ENCODE results near the gene PWWP2B.
"Not testable (repeated sequence)": the region's sequence is repeated elsewhere in the genome, so short reads cannot be mapped to it uniquely, and the experiment has no call there.

Gene PWWP2B

DNA sequence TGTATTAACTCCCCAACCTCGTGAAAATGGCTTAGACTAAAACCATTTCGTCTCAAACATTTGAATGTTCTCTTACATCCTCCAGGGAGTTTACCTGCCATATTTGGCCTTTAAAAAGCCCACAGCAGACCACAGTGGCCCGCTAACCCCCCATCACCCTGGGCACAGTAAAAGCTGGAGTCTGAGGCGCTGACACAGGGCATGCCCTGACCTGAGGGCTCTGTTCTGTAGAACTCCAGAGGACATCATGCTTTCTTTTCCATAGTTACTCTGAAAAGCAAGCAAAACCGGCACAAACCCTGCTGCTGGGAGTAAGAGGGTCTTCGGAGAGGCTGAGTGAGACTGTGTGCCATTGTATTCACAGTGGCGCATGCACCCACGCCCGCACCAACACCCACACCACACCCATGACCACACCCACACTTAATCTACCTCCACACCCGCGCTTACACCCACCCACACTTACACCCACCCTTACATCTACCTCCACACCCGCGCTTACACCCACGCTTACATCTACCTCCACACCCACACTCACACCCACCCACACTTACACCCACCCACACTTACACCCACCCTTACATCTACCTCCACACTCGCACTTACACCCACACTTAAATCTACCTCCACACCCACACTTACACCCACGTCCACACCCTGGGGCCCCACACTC is 32.9 kb upstream of the PWWP2B start:
- DNase-seq (ENCODE audit: low read depth): no peak

DNA sequence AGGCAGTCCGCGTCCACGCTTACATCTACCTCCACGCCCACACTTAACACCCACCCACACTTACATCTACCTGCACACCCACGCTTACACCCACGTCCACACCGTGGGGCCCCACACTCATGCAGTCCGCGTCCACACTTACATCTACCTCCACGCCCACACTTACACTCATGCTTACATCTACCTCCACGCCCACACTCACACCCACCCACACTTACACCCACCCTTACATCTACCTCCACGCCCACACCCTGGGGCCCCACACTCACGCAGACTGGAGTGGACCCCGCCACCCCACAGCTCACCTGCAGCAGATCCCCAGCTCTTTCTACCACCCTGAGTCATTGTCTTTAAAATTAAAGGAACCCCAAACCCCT is 32.4 kb upstream of the PWWP2B start:
- DNase-seq (ENCODE audit: low read depth): no peak

DNA sequence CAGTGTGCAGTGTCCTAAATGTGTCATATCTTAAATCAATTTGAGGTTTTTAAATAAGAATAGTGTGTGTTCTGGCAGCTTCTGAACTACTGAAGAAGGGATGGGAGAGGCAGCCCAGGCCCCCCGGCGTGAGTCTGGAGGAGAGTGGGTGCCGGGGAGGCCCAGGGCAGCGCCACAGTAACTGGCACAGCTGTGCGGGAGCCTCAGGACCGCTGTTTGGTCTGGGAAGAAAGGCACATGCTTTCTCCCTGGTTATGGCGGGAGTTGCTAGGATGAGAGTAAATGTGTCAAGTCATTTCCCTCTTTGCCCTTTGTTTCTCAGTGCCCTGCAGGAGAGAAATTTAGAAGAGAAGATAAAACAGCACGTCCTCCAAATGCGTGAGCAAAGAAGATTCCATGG is 31.9 kb upstream of the PWWP2B start:
- DNase-seq (ENCODE audit: low read depth): no peak

DNA sequence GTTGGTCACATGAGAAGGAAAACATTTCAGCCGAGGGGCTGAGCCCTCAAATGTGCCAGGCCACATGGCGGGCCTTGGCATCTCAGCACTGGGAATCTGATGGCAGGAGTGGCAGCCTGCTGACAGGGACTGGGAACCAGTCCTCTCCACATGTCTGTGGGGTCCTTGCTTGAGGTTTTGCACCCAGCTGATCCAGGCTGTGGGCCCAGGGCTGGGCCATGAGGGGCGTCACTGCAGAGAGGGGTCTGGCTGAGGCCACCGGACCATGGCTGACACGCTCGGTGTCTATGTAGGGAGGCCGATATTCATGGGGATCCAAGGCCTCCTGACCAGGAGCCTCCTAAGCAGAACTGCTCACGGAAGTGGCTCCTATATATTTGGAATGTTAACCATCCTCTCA is 31.0 kb upstream of the PWWP2B start:
- DNase-seq (ENCODE audit: low read depth): no peak

DNA sequence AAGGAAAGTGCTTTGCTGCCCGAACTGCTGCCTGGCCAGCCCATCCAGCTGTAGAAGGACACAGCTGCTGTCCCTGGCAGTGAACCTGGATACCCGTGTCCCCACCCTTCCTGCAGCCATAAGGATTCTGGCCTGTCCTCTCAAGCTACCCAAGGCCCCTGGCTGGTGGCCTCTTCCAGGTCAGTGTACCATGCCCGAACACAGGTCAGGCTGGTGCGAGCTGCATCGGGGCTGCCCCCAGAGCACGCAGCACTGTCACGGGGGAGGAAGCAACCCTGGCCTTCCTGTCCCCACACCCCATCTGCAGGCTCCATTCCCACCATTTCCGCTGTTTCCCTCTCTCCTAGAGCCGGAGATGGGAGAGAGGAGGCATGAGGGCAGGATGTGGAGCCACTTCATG is 30.5 kb upstream of the PWWP2B start:
- no peak for DNase-seq (ENCODE audit: low read depth)

DNA sequence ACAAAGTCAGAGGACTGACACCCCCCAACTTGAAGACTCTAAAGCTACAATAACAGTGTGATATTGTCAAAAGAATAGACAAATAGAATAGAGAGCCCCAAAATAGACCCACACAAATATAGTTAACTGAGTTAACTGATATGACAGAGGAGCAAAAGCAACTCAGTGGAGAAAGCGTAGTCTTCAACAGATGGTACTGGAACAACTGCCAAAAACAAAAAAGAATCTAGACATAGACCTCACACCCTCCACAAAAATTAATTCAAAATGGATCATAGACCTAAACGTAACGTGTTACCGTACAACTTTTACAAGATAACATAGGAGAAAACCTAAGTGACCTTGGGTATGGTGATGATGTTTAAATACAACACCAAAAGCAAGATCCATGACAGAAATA is 28.6 kb upstream of the PWWP2B start:
- DNase-seq (ENCODE audit: low read depth): no peak

DNA sequence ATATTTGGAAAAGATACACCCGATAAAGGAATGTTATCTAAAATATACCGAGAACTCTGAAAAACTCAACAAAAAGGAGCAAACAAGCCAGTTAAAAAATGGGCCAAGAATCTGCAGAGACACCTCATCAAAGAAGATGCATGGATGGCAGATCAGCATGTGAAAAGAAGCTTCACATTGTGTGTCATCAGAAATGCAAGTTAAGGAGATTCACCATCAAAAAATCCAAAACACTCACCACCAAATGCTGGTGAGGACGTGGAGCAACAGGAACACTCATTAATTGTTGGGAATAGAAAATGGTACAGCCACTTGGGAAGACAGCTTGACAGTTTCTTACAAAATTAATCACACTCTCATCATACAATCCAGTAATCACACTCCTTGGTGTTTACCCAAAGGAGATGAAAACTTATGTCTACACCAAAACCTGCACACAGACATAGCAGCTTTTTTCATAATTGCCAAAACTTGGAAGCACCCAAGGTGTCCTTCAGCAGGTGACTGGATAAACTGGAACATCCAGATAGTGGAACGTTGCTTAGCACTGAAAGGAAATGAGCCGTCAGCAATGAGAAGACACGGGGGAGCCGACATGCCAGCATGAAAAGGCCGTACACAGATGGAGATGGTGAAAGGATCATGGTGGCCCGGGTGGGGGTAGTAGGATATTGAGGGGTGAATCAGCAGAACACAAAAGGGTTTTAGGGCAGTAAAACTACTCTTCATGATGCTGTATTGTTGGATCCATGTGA is 27.9 kb upstream of the PWWP2B start:
- DNase-seq (ENCODE audit: low read depth): peak; percentile 91

DNA sequence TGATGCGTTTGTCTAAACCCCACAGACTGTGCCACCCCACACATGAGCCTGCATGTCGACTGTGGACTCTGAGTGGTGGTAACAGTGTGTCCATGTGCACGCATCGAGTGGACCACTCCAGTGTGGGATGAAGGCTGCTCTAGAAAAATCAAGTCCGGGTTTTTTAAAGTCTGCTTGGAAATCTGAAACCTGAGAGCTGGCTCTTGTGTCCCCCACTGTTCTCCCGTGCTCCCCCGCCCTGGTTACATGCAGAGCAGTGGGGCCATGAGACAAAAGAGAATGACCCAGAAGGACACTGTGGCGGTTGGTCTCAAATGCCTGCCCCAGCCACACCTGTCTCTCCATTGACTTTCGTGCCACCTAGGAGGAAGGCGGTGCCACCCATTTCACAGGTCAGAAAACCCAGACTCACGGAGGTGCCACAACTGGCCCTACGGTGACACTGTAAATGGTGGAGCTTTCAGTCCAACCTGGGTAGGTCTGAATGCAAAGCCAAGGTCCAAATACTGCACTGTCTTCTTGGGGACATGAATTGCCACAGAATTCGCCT is 27.3 kb upstream of the PWWP2B start:
- DNase-seq (ENCODE audit: low read depth): no peak

DNA sequence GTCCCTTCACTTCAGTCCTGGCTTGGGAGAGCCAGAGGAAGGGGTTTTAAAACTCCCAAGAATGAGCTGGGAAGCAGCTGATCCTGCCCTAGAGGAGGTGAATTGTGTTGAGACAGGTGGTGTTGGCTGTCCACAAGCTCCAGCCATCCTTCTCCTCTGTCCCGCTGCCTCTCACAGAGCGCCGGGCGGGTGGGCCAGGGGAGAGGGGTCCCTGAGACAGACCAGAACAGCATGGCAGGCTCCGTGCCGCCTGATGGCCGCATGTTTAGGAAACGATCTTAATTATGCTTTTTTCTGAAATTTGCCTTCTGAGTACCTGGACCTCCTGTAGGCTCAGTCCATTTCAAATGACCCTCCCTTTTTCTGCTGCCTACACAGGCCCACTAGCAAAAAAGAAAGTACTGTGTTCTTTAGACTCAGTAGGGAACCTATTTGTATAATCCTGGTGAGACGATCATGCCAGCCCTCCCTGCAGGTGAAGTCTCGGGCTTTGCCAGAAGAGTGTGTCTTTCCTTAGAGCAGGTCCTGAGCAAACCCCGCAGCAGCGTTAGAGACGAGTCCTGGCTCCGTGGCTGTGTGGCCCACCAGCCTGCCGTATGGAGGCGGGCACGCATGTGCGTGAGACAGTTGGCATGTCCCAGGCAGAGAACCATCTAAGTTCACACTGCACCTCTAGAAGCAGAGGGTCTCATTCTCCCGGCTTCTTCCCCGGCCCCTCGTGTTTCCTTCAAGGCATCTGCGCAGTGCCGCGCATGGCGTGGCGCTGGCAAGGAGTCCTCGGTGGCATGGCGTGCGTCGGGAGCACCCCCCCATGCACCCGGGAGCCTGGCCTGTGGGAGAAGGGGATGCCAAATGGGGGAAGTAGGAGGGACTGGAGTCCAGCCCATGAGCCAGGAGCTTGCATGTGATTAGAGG is 26.3 kb upstream of the PWWP2B start:
- DNase-seq (ENCODE audit: low read depth): no peak

DNA sequence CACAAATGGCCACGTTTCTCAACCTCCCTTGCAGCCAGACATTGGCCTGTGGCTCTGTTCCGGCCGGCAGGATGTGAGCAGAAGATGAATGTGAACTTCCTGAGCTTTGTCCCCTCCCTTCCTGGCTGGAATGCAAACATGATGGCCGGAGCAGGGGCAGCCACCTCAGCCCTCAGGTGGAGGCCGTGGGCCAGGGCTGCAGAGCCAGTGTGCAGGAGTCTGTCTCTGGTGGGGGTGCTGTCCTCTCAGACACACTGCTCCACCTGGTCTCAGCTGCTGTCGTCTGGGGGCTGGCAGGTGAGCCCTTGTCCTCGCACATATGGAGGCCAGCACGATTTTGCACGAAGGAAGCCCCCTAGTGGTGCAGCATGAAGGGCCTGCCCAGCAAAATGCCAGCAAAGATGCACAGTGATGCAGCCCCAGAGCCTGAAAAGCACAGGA is 25.3 kb upstream of the PWWP2B start:
- DNase-seq (ENCODE audit: low read depth): no peak

DNA sequence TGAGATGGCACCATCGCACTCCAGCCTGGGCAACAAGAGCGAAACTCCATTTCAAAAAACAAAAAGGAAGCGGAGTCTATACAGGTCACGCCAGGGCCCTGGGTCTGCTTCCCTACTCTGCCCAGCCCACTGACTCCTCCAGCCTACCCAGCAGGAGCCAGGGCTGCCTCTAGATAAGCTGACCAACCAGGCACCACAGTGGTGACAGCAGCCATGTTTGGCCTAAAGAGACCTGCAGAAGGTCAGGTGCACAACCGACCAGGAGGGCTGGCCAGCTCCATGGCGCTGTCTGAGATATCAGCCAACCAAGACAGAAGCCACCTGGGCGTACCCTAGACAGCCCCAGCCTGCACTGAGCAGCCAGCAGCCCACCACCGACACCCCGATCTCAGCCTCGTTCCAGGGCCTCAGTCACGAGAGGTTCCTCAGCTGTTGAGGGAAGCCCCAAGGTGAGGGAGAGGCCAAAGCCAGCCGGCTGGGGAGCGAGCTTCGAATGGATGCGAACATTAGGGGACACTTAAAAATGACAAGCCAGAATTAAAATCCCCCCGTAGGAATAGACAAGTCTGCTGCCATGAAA is 24.4 kb upstream of the PWWP2B start:
- DNase-seq (ENCODE audit: low read depth): no peak

DNA sequence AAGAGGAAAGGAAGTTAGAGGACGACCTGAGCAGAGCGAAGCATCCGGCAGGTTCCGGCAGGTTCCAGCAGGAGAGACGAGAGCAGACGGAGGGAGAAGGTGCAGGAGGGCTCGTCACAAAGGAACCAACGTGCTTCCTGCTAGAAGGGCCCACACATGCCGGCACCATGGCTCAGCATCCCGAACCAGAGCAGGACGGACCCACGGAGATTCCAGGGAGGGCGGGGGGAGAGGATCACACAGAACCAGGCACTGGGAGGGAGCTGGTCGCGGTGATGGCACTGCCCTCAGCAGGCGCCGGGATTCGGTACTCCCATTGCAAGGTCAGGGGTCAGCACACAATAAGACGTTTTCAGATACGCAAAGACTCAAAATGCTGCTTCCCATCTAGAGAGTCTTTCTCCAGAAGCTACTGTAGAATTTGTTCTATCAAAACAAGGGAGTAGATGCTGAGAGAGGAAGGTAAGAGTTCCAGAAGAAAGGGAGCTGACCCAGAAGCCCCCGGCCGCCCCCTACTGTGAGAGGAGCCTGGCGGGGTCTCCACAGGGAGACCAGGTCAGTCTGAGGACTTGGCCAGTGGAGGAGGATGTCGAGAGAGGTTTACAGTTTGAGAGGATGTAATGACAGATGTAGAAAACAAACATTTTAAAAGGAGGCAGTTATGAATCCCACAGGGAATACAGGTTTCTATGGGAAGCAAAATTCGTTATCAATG is 23.6 kb upstream of the PWWP2B start:
- no peak for DNase-seq (ENCODE audit: low read depth)

DNA sequence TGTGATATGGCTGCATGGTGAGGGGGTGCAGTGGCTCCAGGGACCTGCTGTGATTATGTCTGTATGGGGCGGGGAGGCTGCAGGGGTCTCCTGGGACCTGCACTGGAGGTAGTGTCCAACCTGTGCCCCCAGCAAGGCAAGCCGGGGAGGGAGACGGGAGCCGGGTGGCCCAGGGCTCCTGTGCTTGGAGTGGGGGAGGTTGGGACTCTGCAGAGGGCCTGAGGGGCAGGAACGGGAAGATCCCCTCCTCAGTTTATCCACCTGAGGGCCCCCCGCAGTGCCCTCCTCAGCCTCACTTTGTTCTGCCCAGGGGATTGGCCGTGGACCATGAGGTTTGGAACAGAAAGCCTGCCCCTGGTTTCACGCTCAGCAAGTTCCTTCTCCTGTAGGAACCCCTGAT is 22.8 kb upstream of the PWWP2B start:
- DNase-seq (ENCODE audit: low read depth): no peak

DNA sequence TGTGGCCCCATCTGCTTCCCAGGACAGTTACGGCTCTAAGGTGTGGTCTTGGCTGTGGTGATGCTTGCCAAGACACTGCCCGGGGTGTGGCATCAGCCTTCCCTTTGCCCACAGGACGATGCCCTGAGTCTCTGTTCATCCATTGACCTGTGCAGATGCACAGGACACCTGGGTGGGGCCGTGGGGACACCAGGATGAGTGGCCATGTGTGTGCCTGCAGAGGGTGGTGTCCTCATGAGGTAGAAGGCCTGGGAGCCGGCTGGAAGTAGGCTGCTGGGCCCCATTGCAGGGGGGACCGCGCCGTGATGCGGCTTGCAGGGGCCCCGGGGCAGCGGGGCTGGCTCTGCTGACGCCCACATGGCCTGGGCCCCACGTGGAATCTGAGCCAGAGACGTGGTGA is 22.4 kb upstream of the PWWP2B start:
- DNase-seq (ENCODE audit: low read depth): no peak

DNA sequence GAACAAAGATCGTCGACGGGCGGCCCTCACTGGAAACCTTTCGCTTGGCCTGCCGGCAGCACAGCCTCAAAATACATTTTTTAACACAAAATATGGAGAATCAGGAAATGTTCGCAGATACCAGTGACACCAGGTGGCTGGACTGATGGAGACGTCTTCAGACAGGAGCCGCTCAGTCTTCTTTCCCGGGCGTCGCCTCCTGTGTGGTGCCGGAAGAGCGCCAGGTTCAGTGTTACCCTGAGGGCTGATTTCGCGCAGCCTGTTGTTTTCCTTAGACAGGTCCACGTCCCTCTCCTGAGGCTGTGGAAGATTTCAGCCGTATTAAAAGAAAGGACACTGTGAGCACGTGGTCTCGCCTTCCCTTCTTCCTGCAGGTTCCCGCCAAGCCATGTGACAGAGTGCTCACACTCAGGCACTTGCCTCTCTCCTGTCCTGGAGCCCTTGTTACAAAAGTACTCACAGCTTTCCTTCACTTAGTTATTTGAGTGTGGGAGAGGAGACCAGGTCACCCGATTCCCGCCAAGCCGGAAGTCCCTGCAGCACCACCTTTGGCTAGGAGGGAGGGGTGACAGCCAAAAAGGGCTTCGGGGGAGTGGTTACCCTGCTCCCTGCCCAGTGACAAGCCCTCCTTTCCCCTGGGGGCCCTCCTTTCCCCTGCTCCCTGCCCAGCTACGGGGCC is 21.7 kb upstream of the PWWP2B start:
- no peak for DNase-seq (ENCODE audit: low read depth)

DNA sequence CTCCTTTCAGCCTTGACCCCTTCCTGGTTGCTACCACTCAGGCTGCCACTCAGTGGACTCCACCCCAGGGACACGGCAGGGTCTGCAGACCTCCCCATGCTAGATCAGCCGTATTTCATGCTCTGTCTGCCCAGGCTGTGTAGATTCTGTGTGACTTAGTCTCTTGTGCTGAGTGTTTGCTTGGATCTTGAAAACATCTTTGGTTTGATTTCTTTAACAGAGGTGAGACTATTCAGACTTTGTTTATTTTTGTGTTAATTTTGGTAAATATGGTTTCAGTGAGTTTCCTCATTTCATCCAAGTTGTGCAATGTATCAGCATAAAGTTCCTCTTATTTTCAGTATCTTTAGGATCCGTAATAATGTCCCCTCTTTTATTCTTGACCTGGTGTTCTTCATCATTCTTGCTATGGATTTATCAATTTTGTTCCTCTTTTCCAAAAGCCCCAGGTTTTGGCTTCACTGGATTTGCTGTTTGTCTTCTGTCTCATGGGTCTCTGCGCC is 21.2 kb upstream of the PWWP2B start:
- no peak for DNase-seq (ENCODE audit: low read depth)

DNA sequence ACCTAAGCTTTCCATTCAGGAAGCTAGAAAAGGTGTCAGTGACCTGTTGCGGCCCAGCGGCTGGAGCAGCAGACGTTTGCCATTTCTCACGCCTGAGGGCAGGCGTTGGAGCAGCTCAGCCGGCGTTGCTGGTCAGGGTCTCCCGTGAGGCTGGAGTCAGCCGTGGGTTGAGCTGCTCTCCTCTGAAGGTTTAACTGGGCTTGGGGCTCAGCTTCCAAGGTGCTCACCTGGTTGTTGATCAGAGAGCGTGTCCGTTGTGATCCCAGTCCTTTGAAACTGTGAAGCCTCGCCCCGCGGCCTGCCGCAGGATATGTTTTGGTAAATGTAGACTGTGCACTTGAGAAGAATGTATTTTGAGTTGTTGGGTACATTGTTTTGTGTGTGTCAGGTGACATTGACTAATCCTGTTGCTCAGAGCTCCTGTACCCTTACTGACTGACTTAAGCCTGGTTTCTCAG is 20.6 kb upstream of the PWWP2B start:
- no peak for DNase-seq (ENCODE audit: low read depth)

DNA sequence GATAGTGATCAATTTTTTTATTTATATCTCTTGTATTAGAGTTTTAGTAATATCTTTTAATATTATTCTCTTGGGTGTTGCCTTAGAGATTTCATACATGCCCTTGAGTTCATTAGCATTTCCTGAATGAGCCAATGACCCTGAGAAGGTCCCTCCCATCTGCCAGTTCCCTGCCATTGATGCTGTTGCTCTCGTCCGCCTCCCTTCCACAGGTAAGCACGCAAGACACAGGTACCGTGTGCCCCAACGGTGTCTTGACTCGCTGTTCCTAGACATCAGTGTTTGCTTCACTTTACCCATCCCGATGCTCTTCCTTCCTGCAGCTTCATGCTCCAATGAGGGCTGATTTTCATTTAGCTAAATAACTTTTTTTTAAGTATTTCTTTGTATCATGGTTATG is 19.7 kb upstream of the PWWP2B start:
- DNase-seq (ENCODE audit: low read depth): no peak

DNA sequence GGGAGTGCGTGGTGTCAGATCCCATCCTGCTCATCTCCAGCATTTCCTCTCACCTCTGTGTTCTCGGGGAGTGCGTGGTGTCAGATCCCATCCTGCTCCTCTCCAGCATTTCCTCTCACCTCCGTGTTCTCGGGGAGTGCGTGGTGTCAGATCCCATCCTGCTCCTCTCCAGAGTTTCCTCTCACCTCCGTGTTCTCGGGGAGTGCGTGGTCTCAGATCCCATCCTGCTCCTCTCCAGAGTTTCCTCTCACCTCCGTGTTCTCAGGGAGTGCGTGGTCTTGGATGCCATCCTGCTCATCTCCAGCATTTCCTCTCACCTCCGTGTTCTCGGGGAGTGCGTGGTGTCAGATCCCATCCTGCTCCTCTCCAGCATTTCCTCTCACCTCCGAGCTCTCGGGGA is 18.0 kb upstream of the PWWP2B start:
- DNase-seq (ENCODE audit: low read depth): not testable (repeated sequence)

DNA sequence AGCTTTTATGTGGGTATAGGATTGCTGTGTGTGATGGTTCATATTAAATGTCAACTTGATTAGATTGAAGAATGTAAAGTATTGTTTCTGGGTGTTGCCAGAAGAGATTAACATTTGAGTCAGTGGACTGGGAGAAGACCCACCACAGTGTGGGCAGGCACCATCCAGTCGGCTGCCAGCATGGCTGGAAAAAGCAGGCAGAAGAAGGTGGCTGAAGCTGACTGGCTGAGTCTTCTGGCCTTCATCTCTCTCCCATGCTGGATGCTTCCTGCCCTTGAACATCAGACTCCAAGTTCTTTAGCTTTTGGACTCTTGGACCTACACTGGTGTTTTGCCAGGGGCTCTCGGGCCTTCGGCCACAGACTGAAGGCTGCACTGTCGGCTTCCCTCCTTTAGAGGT is 16.0 kb upstream of the PWWP2B start:
- DNase-seq (ENCODE audit: low read depth): not testable (repeated sequence)

DNA sequence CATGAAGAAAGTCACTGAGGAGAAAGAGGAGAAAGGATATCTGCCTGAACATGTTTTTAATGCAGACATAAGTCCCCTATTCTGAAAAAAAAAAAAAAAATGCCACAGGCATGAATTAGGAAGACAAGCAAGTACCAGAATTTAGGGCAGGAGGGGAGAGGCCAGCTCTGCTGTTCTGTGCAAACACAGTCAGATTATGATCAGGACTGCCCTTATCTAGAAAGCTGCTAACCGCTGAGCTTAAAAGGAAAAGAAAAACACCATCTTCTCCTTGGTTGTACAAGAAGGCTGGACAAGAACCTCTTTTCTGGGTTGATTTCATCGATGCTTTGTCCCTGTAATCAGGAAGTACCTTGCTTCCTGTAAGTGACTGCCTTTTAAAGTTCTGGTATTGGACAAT is 15.3 kb upstream of the PWWP2B start:
- DNase-seq (ENCODE audit: low read depth): no peak
